Measurements from ENCODE around the gene M6PR.

Gene M6PR

GRCh38 chr12:8953773-8954402, 4.4 kb upstream of the M6PR start:
- no peak overlapping the region for H3K4me3 ChIP-seq (ENCODE audit: control insufficient read depth, low read depth, low read length)
- no peak for DNase-seq (ENCODE audit: low read depth)

GRCh38 chr12:8951744-8952143, 2.3 kb upstream of the M6PR start:
- no peak overlapping the region for H3K4me3 ChIP-seq (ENCODE audit: control insufficient read depth, low read depth, low read length)
- TF ChIP-seq CTCF (conservative IDR thresholded peaks at IDR 0.05; ENCODE audit: control insufficient read depth, insufficient read depth, low read depth, low read length) = no peak
- no peak for DNase-seq (ENCODE audit: low read depth)

More at GRCh38 chr12:8953773-8954402, 4.4 kb upstream of the M6PR start:
- TF ChIP-seq CTCF (conservative IDR thresholded peaks at IDR 0.05; ENCODE audit: control insufficient read depth, insufficient read depth, low read depth, low read length) = no peak

- peak overlapping the region; percentile 99 for H3K4me3 ChIP-seq (ENCODE audit: control insufficient read depth, low read depth, low read length)
- no peak for TF ChIP-seq CTCF (conservative IDR thresholded peaks at IDR 0.05; ENCODE audit: control insufficient read depth, insufficient read depth, low read depth, low read length)
- DNase-seq (ENCODE audit: low read depth) = no peak
Observed at GRCh38 chr12:8950702-8951478, 1.4 kb upstream of the M6PR start.

GRCh38 chr12:8950221-8950527, 729 bp upstream of the M6PR start:
- DNase-seq (ENCODE audit: low read depth) = no peak
- H3K4me3 ChIP-seq (ENCODE audit: control insufficient read depth, low read depth, low read length) = peak overlapping the region; percentile 99
- no peak for TF ChIP-seq CTCF (conservative IDR thresholded peaks at IDR 0.05; ENCODE audit: control insufficient read depth, insufficient read depth, low read depth, low read length)

- no peak for TF ChIP-seq CTCF (conservative IDR thresholded peaks at IDR 0.05; ENCODE audit: control insufficient read depth, insufficient read depth, low read depth, low read length)
- peak; percentile 41 for DNase-seq (ENCODE audit: low read depth)
- peak overlapping the region; percentile 99 for H3K4me3 ChIP-seq (ENCODE audit: control insufficient read depth, low read depth, low read length)
Observed at GRCh38 chr12:8948701-8949341, 624 bp downstream of the M6PR start.

GRCh38 chr12:8947737-8948136, 1.7 kb downstream of the M6PR start:
- peak overlapping the region; percentile 99 for H3K4me3 ChIP-seq (ENCODE audit: control insufficient read depth, low read depth, low read length)
- DNase-seq (ENCODE audit: low read depth) = no peak
- TF ChIP-seq CTCF (conservative IDR thresholded peaks at IDR 0.05; ENCODE audit: control insufficient read depth, insufficient read depth, low read depth, low read length) = no peak
